SU-DHL-6 (cell line): Measurements from ENCODE around the gene ZBTB2.

Experiments
- CTCF ChIP-seq: fragments of 200-600 bp; sonication (generic); IDR thresholded peaks from one replicate; pipeline ENCODE4 v1.5.1; 2017; ENCODE audit warnings: antibody characterized with exemption, mild to moderate bottlenecking, low read length, moderate library complexity; ENCODE audit not compliant: insufficient read depth, poor library complexity, severe bottlenecking
- EZH2phosphoT487 ChIP-seq: fragments of 200-600 bp; sonication (generic), shearing (Covaris generic); conservative IDR thresholded peaks from 2 replicates; pipeline ENCODE4 v1.6.1; 2018; ENCODE audit warnings: mild to moderate bottlenecking, antibody characterized with exemption, low read length, moderate library complexity, mixed read lengths

- TF ChIP-seq CTCF (no peak), EZH2phosphoT487 (no peak)
These were observed 15.5 kb downstream of the ZBTB2 start for GRCh38 chr6:151375833-151376232.
